HepG2 (cell line): ENCODE data around the gene ZXDC. TPM values are rescaled to one million over a fixed set of nuclear protein-coding genes. Genes with fewer than 3 reads are reported as not detected.

Experiments used
- AGO2 ChIP-seq: fragments of 200-400 bp; formaldehyde crosslinking; optimal IDR thresholded peaks from 2 replicates; pipeline ENCODE3; 2017; ENCODE audit warnings: mild to moderate bottlenecking, low read depth, low read length, moderate library complexity
- CCDC6 ChIP-seq: sonication (generic); formaldehyde crosslinking; IDR thresholded peaks from 2 replicates; pipeline ENCODE4 v1.8.1; 2022; ENCODE audit warnings: mild to moderate bottlenecking, missing genetic modification reagents, moderate library complexity
- HOXA7 ChIP-seq: sonication (generic); formaldehyde crosslinking; IDR thresholded peaks from 2 replicates; pipeline ENCODE4 v1.8.1; 2022; ENCODE audit warnings: mild to moderate bottlenecking, missing genetic modification reagents, moderate library complexity
- SAFB2 ChIP-seq: sonication (generic); formaldehyde crosslinking; IDR thresholded peaks from 2 replicates; pipeline ENCODE4 v1.5.1; 2020; ENCODE audit warnings: missing genetic modification reagents, low read depth, mild to moderate bottlenecking, borderline replicate concordance
- SNAPC4 ChIP-seq: sonication (generic); formaldehyde crosslinking; IDR thresholded peaks from 2 replicates; pipeline ENCODE4 v1.4.0; 2020; ENCODE audit warnings: mild to moderate bottlenecking, missing genetic modification reagents
- SSRP1 ChIP-seq: IDR thresholded peaks from 2 replicates; pipeline ENCODE4 v1.6.1; 2016; ENCODE audit warnings: control low read depth
- TRAFD1 ChIP-seq: sonication (generic); formaldehyde crosslinking; IDR thresholded peaks from 2 replicates; pipeline ENCODE4 v1.5.1; 2020; ENCODE audit warnings: missing genetic modification reagents, mild to moderate bottlenecking, borderline replicate concordance
- ZBTB42 ChIP-seq: sonication (generic); formaldehyde crosslinking; IDR thresholded peaks from 2 replicates; pipeline ENCODE4 v1.5.0; 2020; ENCODE audit warnings: mild to moderate bottlenecking, missing genetic modification reagents
- ZNF382 ChIP-seq: sonication (generic); formaldehyde crosslinking; IDR thresholded peaks from 2 replicates; pipeline ENCODE4 v1.5.0; 2020; ENCODE audit warnings: missing genetic modification reagents, mild to moderate bottlenecking, borderline replicate concordance
- ZNF569 ChIP-seq: sonication (generic); formaldehyde crosslinking; IDR thresholded peaks from 2 replicates; pipeline ENCODE4 v1.5.0; 2020; ENCODE audit warnings: mild to moderate bottlenecking, missing genetic modification reagents, moderate library complexity, borderline replicate concordance
- ZNF776 ChIP-seq: sonication (generic); formaldehyde crosslinking; IDR thresholded peaks from 2 replicates; pipeline ENCODE4 v1.4.0; 2020; ENCODE audit warnings: mild to moderate bottlenecking, missing genetic modification reagents
- ZNF800 ChIP-seq: sonication (generic); formaldehyde crosslinking; IDR thresholded peaks from 2 replicates; pipeline ENCODE4 v1.4.0; 2020; ENCODE audit warnings: missing genetic modification reagents
- polyA plus RNA-seq, 8 experiments: library from polyadenylated mRNA; depleted of rRNA in 3 of 8; stranded (reverse) in 7 of 8; unstranded in 1 of 8; fragments of >200 nt; fragmentation: Illumina TruSeq in 4 of 8; extraction: Trizol in 4 of 8; gene quantifications; 2 replicates each; pipeline versions ENCODE4 v1.2.1 to v1.2.3, GENCODE V29; 2011 to 2016; ENCODE audit warnings: low read depth in 4 of 8, missing spikeins in 1 of 8, mixed read lengths in 1 of 8; ENCODE audit not compliant: insufficient read depth in 1 of 8
- total RNA-seq, 5 experiments: library from RNA; depleted of rRNA; stranded (reverse); fragments of >200 nt; fragmentation: Illumina TruSeq; extraction: Trizol; gene quantifications; 2 replicates each; pipeline ENCODE4 v1.2.3, GENCODE V29; 2016; ENCODE audit warnings: low read depth in 1 of 5
- TF ChIP-seq, protein P1 (sequence below): sonication (generic); formaldehyde crosslinking; IDR thresholded peaks from 2 replicates; pipeline ENCODE4 v1.8.1; 2022; ENCODE audit warnings: low read depth, mild to moderate bottlenecking, missing genetic modification reagents
- TF ChIP-seq, protein P2 (sequence below): sonication (generic); formaldehyde crosslinking; conservative IDR thresholded peaks from 2 replicates; pipeline ENCODE4 v1.8.0; 2022; ENCODE audit warnings: mild to moderate bottlenecking, moderate library complexity, missing genetic modification reagents

ZXDC gene
- total and polyA plus RNA-seq, 2 of the 13 experiments (the other 11 are each of a cell fraction or from before 2014, with no cell fraction given) = 17.6 to 21.2 TPM

GRCh38 chr3:126476166-126477060 is 722 bp upstream of the ZXDC start (continued):
- TF ChIP-seq, protein P1, sequence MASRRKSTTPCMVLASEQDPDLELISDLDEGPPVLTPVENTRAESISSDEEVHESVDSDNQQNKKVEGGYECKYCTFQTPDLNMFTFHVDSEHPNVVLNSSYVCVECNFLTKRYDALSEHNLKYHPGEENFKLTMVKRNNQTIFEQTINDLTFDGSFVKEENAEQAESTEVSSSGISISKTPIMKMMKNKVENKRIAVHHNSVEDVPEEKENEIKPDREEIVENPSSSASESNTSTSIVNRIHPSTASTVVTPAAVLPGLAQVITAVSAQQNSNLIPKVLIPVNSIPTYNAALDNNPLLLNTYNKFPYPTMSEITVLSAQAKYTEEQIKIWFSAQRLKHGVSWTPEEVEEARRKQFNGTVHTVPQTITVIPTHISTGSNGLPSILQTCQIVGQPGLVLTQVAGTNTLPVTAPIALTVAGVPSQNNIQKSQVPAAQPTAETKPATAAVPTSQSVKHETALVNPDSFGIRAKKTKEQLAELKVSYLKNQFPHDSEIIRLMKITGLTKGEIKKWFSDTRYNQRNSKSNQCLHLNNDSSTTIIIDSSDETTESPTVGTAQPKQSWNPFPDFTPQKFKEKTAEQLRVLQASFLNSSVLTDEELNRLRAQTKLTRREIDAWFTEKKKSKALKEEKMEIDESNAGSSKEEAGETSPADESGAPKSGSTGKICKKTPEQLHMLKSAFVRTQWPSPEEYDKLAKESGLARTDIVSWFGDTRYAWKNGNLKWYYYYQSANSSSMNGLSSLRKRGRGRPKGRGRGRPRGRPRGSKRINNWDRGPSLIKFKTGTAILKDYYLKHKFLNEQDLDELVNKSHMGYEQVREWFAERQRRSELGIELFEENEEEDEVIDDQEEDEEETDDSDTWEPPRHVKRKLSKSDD (CRISPR knock-in tag) = no peak
- TF ChIP-seq, protein P2, sequence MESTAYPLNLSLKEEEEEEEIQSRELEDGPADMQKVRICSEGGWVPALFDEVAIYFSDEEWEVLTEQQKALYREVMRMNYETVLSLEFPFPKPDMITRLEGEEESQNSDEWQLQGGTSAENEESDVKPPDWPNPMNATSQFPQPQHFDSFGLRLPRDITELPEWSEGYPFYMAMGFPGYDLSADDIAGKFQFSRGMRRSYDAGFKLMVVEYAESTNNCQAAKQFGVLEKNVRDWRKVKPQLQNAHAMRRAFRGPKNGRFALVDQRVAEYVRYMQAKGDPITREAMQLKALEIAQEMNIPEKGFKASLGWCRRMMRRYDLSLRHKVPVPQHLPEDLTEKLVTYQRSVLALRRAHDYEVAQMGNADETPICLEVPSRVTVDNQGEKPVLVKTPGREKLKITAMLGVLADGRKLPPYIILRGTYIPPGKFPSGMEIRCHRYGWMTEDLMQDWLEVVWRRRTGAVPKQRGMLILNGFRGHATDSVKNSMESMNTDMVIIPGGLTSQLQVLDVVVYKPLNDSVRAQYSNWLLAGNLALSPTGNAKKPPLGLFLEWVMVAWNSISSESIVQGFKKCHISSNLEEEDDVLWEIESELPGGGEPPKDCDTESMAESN (CRISPR knock-in tag) = no peak; the same call in 1 of the 2 replicates
- TF ChIP-seq ZNF382 (no peak), HOXA7 (CRISPR knock-in tag) (no peak), AGO2 (no peak), ZNF800 (0 out of 2 replicates have a peak, but pooled peaks have one; percentile 33), ZBTB42 (CRISPR knock-in tag) (no peak), ZNF776 (CRISPR knock-in tag) (no peak), SNAPC4 (CRISPR knock-in tag) (no peak), SSRP1 (no peak), ZNF569 (CRISPR knock-in tag) (no peak), SAFB2 (no peak), CCDC6 (CRISPR knock-in tag) (0 out of 2 replicates have a peak, but pooled peaks have one; percentile 16), TRAFD1 (CRISPR knock-in tag) (no peak)
